GM12875 (cell line): ENCODE data around the gene BTBD19.

Experiments
- H3K4me3 ChIP-seq: one replicate; pipeline ENCODE4 v1.5.1; 2011; ENCODE audit warnings: low read depth, low read length, control low read depth
- TF ChIP-seq, protein P1 (sequence below): IDR thresholded peaks from 2 replicates; pipeline ENCODE4 v1.5.1; 2011; ENCODE audit warnings: low read depth, mild to moderate bottlenecking, control low read depth, inconsistent platforms, low read length, moderate library complexity, borderline replicate concordance; ENCODE audit not compliant: insufficient read depth

Gene BTBD19

DNA sequence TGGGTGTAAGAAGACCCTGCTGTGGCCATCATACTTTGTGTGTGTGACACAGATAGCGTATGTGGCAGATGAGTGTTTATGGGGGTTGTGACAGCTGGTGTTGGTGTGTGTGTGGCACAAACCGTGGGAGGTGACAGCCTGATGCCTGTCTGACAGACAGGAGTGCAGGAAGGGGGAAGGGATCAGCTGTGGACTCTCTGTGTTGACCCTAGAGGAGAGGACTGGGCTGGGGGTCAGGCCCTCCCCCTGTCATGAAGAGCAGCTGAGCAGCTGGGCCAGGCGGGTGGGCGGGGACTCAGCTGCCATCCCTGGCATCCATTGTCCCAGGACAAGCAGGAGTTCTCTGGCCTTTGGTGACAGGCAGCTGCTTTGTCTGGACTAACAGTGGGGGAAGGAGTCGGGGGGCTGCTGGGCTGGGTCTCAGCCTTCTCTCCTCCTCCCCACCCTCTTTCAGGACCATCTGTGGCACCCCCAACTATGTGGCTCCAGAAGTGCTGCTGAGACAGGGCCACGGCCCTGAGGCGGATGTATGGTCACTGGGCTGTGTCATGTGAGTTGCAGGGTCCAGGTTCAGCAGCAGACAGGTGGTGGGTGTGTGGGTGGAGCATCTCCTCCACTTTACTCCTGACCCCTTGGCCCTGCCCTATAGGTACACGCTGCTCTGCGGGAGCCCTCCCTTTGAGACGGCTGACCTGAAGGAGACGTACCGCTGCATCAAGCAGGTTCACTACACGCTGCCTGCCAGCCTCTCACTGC is 5.8 kb upstream of the BTBD19 start:
- no peak overlapping the region for H3K4me3 ChIP-seq
- TF ChIP-seq, protein P1, sequence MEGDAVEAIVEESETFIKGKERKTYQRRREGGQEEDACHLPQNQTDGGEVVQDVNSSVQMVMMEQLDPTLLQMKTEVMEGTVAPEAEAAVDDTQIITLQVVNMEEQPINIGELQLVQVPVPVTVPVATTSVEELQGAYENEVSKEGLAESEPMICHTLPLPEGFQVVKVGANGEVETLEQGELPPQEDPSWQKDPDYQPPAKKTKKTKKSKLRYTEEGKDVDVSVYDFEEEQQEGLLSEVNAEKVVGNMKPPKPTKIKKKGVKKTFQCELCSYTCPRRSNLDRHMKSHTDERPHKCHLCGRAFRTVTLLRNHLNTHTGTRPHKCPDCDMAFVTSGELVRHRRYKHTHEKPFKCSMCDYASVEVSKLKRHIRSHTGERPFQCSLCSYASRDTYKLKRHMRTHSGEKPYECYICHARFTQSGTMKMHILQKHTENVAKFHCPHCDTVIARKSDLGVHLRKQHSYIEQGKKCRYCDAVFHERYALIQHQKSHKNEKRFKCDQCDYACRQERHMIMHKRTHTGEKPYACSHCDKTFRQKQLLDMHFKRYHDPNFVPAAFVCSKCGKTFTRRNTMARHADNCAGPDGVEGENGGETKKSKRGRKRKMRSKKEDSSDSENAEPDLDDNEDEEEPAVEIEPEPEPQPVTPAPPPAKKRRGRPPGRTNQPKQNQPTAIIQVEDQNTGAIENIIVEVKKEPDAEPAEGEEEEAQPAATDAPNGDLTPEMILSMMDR: no peak

DNA sequence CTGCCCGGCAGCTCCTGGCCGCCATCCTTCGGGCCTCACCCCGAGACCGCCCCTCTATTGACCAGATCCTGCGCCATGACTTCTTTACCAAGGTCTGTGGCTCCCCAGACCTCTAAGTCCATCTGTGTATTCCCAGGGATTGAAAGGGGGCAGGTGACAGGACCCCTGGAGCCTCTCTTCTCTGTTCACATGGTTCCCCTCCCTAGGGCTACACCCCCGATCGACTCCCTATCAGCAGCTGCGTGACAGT is 5.3 kb upstream of the BTBD19 start:
- H3K4me3 ChIP-seq: no peak overlapping the region
- TF ChIP-seq, protein P1: no peak

DNA sequence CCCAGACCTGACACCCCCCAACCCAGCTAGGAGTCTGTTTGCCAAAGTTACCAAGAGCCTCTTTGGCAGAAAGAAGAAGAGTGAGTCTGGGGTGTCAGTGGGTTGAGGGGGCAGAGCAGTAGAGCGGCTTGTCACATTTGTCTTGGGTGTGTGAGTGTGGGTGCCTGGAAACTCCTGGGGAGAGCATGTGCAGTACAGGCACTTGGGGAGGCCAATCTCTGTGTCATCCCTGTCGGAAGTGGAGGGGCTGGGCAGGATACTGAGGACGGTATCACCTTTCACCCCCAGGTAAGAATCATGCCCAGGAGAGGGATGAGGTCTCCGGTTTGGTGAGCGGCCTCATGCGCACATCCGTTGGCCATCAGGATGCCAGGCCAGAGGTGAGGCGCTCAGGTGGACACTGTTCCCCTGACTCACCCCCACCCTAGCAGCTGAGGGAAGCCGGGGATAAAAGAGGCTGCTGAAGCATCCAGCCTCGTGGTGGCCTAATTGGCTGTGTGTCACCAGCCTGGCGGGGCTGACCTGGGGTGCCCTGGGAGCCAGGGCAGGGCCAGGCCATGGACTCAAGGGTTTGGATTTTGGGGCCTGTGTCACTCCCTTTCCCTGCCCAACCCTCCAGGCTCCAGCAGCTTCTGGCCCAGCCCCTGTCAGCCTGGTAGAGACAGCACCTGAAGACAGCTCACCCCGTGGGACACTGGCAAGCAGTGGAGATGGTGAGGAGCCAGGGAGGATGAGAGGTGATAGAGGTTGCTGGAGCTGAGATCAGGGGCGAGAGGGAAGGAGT is 4.8 kb upstream of the BTBD19 start:
- no peak overlapping the region for H3K4me3 ChIP-seq

DNA sequence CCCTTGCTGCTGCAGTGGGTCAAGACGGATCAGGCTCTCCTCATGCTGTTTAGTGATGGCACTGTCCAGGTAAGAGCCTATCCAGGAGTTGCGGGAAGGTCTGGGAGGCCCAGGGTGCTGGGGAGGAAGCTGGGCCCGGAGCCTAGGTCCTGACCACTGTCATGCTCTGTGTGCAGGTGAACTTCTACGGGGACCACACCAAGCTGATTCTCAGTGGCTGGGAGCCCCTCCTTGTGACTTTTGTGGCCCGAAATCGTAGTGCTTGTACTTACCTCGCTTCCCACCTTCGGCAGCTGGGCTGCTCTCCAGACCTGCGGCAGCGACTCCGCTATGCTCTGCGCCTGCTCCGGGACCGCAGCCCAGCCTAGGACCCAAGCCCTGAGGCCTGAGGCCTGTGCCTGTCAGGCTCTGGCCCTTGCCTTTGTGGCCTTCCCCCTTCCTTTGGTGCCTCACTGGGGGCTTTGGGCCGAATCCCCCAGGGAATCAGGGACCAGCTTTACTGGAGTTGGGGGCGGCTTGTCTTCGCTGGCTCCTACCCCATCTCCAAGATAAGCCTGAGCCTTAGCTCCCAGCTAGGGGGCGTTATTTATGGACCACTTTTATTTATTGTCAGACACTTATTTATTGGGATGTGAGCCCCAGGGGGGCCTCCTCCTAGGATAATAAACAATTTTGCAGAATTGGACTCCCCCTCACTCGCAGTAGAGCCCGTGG is 2.9 kb upstream of the BTBD19 start:
- TF ChIP-seq, protein P1: no peak

More for the DNA sequence above, 4.8 kb upstream of the BTBD19 start:
- TF ChIP-seq, protein P1: no peak

DNA sequence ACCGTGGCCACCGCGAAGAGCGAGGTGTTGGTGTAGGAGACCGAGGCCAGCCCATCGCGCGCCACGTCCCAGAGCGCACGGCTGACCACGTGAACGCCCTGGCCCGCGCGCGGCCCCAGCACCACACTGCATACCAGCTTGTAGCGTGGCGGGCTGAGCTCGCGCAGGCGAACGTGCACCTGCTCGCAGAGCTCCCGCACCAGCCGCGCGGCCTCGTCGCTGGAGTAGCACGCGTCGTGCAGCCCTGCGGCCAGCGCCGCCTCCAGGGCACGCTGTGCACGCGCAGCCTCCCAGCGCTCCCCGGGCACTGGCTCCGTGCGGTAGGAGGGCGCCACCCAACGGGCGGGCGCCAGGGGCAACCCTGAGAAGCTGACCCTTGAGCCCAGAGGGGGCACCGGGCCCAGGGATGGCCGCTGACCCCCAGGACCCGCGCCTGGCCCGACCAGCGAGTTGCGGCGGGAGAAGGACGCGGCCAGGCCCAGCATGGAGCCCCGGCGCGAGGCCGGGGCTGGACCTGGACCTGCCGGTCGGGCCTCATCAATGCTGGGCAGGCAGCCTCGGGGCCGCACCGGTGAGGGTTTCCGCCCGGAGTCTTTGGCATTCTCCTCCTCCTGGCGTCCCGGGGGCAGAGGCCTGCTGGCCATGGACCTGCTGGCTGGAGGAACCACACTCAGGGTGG is 2.2 kb upstream of the BTBD19 start:
- TF ChIP-seq, protein P1: no peak
- no peak overlapping the region for H3K4me3 ChIP-seq

More for the DNA sequence above, 2.9 kb upstream of the BTBD19 start:
- H3K4me3 ChIP-seq: no peak overlapping the region

DNA sequence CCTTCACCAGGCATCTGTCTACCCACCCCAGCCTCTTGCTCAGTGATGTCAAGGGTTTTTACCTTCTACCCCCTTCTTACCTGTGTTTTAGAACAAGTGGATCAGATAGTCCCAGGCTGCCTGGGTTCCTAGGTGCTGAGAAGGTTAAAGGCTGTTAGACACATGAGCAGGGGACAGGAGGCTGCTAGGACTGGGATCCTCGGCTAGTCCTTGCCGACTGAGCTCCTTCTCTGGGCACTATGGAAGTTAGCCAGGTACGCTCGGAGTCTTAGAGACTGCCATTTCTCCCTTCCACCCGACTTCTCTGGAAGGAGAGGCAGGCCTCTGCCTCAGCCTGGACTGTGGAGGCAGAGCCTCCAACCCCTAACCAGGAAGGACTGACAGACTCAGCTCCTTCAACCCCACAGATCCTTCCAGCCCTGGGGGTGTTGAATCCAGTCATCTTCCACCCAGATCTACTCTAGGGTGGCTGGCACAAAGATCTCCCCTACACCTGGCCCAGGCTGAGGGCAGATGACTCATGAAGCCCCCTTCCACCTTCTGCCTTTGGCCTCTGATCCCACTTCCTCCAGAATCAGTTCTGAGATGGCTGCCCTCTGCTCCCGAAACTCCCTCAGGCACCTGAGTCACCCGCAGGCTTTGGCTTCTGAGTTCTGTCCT is 1.5 kb upstream of the BTBD19 start, which contains the start of gene DYNLT4:
Gene DYNLT4 (minus strand): TSS at position 648 of the 660 bp plus-strand sequence. CDS start 683 bp downstream, outside the sequence.
- no peak within 1 kb of the TSS for H3K4me3 ChIP-seq
- TF ChIP-seq, protein P1: no peak
